ENCODE results near the gene KIAA0753. TPM values are rescaled to one million over a fixed set of nuclear protein-coding genes. Genes with fewer than 3 reads are reported as not detected.
"Not testable (repeated sequence)": the region's sequence is repeated elsewhere in the genome, so short reads cannot be mapped to it uniquely, and the experiment has no call there.

KIAA0753 gene
- total RNA-seq, 2 donors from 2014 or later, result 15.7 to 18.5 TPM

DNA sequence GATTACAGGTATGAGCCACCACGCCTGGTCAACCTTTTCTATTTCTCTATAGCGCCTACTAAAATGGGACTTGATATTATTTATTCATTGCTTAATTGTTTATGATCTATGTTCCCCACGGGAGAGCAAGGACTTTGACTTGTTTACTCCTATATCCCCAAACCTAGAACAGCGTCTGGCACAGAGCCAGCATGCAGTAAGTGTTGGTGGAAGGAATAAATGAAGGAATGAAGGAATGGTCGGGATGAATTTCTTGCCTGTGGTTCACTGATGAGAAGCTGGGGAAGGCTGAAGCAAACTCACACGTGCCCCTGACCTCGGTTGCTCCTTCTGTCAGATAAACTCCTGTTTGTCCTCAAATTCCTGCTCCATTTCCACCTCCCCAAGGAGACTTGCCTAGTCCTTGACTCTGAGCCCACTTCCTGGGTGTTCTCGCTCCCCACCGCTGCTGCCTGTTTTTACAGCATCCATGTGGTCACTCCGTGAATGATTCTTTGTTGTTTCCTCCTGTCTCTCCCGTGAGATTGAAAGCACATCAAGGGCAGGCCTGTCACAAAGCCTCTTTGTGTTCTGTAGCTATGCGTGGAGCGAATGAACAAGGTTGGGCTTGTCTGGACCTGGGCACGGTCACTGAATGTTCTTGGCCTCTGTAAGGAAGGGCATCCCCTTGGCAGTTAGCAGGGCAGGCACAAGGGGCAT, 28.4 kb upstream of the KIAA0753 start:
- no peaks in the 10 kb centered on the region for H3K36me3 ChIP-seq
- H3K4me3 ChIP-seq, result no peak overlapping the region
- intact Hi-C loops (cut with DNase I), result loop anchor here (5.0 to 10.0 kb wide), 2 partner anchors 166 to 338 kb away; partner anchors contain the start of gene TEKT1
- H3K27me3 ChIP-seq, result no peaks in the 10 kb centered on the region
- no peak for DNase-seq
- no peak overlapping the region for H3K9ac ChIP-seq (ENCODE audit: low read depth in 2 of 2, low read length in 2 of 2)
- H3K9me3 ChIP-seq, result no peaks in the 10 kb centered on the region
- TF ChIP-seq, protein P1, sequence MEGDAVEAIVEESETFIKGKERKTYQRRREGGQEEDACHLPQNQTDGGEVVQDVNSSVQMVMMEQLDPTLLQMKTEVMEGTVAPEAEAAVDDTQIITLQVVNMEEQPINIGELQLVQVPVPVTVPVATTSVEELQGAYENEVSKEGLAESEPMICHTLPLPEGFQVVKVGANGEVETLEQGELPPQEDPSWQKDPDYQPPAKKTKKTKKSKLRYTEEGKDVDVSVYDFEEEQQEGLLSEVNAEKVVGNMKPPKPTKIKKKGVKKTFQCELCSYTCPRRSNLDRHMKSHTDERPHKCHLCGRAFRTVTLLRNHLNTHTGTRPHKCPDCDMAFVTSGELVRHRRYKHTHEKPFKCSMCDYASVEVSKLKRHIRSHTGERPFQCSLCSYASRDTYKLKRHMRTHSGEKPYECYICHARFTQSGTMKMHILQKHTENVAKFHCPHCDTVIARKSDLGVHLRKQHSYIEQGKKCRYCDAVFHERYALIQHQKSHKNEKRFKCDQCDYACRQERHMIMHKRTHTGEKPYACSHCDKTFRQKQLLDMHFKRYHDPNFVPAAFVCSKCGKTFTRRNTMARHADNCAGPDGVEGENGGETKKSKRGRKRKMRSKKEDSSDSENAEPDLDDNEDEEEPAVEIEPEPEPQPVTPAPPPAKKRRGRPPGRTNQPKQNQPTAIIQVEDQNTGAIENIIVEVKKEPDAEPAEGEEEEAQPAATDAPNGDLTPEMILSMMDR (IDR thresholded peaks at IDR 0.05), result no peak
- no peak overlapping the region for H3K27ac ChIP-seq
- no peaks in the 10 kb centered on the region for H3K4me1 ChIP-seq

DNA sequence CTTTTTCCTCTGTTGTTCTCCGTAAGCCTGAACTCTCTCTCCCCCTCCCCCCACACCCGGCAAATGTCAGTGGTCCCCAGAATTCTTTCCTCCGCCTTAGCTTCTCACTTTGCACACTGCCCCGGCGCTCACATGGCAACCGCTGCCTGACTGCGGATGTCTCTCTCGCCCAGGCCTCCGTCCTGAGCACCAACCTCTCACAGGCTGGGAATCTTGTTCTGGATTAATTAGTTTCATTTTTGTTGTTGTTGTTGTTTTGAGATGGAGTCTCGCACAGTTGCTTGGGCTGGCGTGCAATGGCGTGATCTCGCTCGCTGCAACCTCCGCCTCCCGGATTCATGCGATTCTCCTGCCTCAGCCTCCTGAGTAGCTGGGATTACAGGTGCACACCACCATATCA, 27.7 kb upstream of the KIAA0753 start:
- H3K36me3 ChIP-seq, result no peaks in the 10 kb centered on the region
- TF ChIP-seq, protein P1 (IDR thresholded peaks at IDR 0.05), result no peak
- H3K9me3 ChIP-seq, result no peaks in the 10 kb centered on the region
- H3K4me3 ChIP-seq, result no peak overlapping the region
- intact Hi-C loops (cut with DNase I), result loop anchor here (5.0 to 10.0 kb wide), 2 partner anchors 167 to 339 kb away; partner anchors contain the start of gene TEKT1
- DNase-seq, result no peak
- no peak overlapping the region for H3K27ac ChIP-seq
- no peaks in the 10 kb centered on the region for H3K4me1 ChIP-seq
- H3K27me3 ChIP-seq, result no peaks in the 10 kb centered on the region
- H3K9ac ChIP-seq (ENCODE audit: low read depth in 2 of 2, low read length in 2 of 2), result no peak overlapping the region

DNA sequence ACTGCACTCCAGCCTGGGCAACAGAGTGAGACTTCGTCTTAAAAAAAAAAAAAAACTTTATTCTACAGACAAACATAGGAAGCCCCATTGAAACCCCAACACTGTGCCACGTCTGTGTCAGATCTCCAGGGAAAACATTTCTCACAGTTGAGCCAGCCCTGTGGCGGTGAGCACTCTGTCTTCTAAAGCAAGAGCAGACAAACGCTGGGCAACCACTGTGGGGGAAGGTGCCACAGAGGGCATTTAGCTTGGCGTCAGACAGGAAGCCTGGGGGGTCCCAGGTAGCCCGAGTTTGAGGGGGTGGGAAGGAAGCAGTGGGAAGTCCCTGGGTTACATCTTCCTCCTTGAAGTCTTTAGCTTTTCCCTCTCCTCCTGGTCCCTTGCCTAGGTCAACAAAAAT, 27.0 kb upstream of the KIAA0753 start:
- Histone ChIP-seq H3K27ac (no peak overlapping the region), H3K27me3 (no peaks in the 10 kb centered on the region), H3K4me1 (no peaks in the 10 kb centered on the region), H3K36me3 (no peaks in the 10 kb centered on the region), H3K4me3 (no peak overlapping the region), H3K9me3 (no peaks in the 10 kb centered on the region), H3K9ac (ENCODE audit: low read depth in 2 of 2, low read length in 2 of 2) (no peak overlapping the region)
- intact Hi-C loops (cut with DNase I), result loop anchor here (5.0 to 10.0 kb wide), 2 partner anchors 167 to 340 kb away; partner anchors contain the start of gene TEKT1
- no peak for DNase-seq
- TF ChIP-seq, protein P1 (IDR thresholded peaks at IDR 0.05), result no peak

DNA sequence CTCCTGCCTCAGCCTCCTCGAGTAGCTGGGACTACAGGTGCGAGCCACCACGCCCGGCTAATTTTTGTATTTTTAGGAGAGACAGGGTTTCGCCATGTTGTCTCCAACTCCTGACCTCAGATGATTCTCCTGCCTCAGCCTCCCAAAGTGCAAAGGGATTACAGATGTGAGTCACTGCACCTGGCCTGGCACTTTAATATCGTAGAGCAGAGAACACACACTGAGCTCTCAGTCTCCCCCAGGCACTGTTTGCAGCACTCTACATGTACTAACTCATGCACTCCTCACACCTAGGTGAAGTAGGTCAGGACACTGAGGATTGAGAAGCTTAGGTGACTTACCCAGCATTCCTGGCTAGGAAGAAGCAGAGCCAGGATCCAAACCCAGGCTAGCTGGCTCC, 26.0 kb upstream of the KIAA0753 start:
- Histone ChIP-seq H3K27ac (no peak overlapping the region), H3K9ac (ENCODE audit: low read depth in 2 of 2, low read length in 2 of 2) (no peak overlapping the region), H3K36me3 (no peaks in the 10 kb centered on the region), H3K9me3 (no peaks in the 10 kb centered on the region), H3K27me3 (no peaks in the 10 kb centered on the region), H3K4me3 (no peak overlapping the region), H3K4me1 (no peaks in the 10 kb centered on the region)
- intact Hi-C loops (cut with DNase I), result loop anchor here (5.0 to 10.0 kb wide), 2 partner anchors 168 to 341 kb away; partner anchors contain the start of gene TEKT1
- TF ChIP-seq, protein P1 (IDR thresholded peaks at IDR 0.05), result no peak
- no peak for DNase-seq

DNA sequence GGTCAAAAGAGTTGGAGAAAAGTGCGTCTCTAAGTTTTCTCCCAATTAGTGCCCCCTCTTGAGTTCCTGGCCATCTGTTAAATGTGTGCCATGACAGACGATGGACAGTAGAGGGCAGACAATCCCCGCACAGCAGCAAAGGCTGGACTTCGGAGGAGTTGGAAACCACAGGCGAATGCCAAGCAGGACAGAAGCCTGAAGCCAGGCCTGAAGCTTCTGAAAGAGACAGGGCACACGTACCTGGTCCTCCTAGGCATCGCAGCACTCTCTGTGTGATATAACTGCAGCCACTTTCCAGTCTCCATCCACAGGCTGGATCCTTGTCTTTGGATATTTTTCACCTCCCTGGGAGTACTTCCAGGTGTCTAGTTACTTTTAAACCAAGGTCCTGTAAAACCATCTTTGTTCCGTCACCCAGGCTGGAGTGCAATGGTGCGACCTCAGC, 25.6 kb upstream of the KIAA0753 start:
- Histone ChIP-seq H3K4me3 (no peak overlapping the region), H3K9me3 (no peaks in the 10 kb centered on the region), H3K27me3 (no peaks in the 10 kb centered on the region), H3K9ac (ENCODE audit: low read depth in 2 of 2, low read length in 2 of 2) (no peak overlapping the region), H3K36me3 (no peaks in the 10 kb centered on the region), H3K27ac (no peak overlapping the region), H3K4me1 (no peaks in the 10 kb centered on the region)
- TF ChIP-seq, protein P1 (IDR thresholded peaks at IDR 0.05), result peak; percentile 78
- intact Hi-C loops (cut with DNase I), result loop anchor here (5.0 to 10.0 kb wide), 2 partner anchors 169 to 341 kb away; partner anchors contain the start of gene TEKT1
- DNase-seq, result peak; percentile 72

DNA sequence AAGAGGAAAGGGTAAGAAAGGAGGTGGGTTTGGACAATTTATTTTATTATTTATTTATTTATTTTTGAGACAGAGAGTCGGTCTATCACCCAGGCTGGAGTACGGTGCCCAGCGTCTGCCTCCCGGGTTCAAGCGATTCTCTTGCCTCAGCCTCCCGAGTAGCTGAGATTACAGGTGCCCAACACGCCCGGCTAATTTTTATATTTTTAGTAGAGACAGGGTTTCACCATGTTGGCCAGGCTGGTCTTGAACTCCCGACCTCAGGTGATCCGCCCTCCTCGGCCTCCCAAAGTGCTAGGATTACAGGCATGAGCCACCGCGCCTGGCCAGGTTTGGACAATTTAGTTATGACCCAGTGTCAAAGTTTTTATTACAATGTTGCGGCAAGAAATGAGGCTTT, 22.7 kb upstream of the KIAA0753 start:
- DNase-seq; H3K36me3 ChIP-seq; H3K9me3 ChIP-seq; H3K4me1 ChIP-seq; H3K27ac ChIP-seq; H3K27me3 ChIP-seq; H3K9ac ChIP-seq (ENCODE audit: low read depth in 2 of 2, low read length in 2 of 2); H3K4me3 ChIP-seq: not testable (repeated sequence)
- intact Hi-C loops (cut with DNase I), result loop anchor here (10.0 kb wide), 1 partner anchor 172 kb away; the partner anchor contains the start of gene TEKT1
